ENCODE measurements around the gene FBXO30. TPM values are rescaled to one million over a fixed set of nuclear protein-coding genes. Genes with fewer than 3 reads are reported as not detected.

Gene FBXO30
- 5.8 and 6.0 TPM in 2 replicates for total RNA-seq

GRCh38 chr6:145814501-145815308, at the start of gene FBXO30:
FBXO30 (minus strand) TSS chr6:145814795; CDS start chr6:145806405, 8,390 bp downstream.

Other genes starting within 250 kb of the FBXO30 start
- gene EPM2A, start 79.3 kb downstream of the FBXO30 start, total RNA-seq, result 4.6 and 6.4 TPM in 2 replicates
- gene SHPRH, start 149.6 kb upstream of the FBXO30 start, total RNA-seq, result 9.9 and 17.3 TPM in 2 replicates
- gene GRM1, start 214.3 kb upstream of the FBXO30 start, total RNA-seq, result not detected in 2 replicates